ENCODE measurements around the gene SF3A2. TPM values are rescaled to one million over a fixed set of nuclear protein-coding genes. Genes with fewer than 3 reads are reported as not detected.

SF3A2 gene
- total and polyA plus RNA-seq, 3 donors from 2014 or later = 102 to 122 (median 117) TPM

DNA sequence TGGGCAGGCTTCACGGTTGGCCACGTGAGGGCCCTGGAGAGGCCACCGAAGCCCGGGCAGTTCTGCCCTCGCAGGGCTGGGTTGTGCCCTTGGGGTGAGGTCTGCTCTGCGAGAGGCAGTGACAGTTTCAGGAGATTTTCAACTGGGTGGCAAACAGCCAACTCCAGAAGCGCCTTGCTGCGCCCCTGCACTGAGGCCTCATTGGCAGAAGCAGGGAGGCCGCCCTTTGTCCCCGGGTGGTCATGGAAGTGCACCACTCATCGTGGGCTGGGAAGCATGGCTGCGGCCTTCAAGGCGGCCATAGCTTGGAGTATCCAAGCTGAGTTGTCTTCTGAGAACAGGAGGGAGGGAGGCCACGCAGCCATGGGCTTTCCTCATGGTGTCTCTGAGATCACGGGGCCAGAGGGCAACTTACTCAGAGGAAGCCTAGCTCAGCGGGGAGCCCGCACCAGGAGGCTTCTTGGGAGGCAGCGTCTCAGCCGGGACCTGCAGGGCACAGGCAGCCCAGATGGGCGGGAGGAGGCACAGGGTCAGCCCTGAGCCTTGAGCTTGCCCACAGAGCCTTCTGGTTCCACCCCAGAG, 15.3 kb upstream of the SF3A2 start:
- Histone ChIP-seq H3K36me3 (ENCODE audit: low read depth, missing control alignments) (no peaks in the 10 kb centered on the region), H3K4me3 (no peak overlapping the region), H3K27ac (peak overlapping the region; percentile 5 to 41), H3K4me1 (peaks cover 16% of the 10 kb centered on the region), H3K9me3 (no peaks in the 10 kb centered on the region), H3K27me3 (no peaks in the 10 kb centered on the region)
- DNase-seq = peak; percentile 67
- 62 to 66% methylated on average over 13 to 20 of the region's 20 CpGs for WGBS, 2 donors
- intact Hi-C loops (cut with DNase I; ENCODE audit: low total_unique reads) = no loop called here
- TF ChIP-seq POLR2A (IDR thresholded peaks at IDR 0.05) = no peak
- TF ChIP-seq, protein P1, sequence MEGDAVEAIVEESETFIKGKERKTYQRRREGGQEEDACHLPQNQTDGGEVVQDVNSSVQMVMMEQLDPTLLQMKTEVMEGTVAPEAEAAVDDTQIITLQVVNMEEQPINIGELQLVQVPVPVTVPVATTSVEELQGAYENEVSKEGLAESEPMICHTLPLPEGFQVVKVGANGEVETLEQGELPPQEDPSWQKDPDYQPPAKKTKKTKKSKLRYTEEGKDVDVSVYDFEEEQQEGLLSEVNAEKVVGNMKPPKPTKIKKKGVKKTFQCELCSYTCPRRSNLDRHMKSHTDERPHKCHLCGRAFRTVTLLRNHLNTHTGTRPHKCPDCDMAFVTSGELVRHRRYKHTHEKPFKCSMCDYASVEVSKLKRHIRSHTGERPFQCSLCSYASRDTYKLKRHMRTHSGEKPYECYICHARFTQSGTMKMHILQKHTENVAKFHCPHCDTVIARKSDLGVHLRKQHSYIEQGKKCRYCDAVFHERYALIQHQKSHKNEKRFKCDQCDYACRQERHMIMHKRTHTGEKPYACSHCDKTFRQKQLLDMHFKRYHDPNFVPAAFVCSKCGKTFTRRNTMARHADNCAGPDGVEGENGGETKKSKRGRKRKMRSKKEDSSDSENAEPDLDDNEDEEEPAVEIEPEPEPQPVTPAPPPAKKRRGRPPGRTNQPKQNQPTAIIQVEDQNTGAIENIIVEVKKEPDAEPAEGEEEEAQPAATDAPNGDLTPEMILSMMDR (IDR thresholded peaks at IDR 0.05) = no peak

DNA sequence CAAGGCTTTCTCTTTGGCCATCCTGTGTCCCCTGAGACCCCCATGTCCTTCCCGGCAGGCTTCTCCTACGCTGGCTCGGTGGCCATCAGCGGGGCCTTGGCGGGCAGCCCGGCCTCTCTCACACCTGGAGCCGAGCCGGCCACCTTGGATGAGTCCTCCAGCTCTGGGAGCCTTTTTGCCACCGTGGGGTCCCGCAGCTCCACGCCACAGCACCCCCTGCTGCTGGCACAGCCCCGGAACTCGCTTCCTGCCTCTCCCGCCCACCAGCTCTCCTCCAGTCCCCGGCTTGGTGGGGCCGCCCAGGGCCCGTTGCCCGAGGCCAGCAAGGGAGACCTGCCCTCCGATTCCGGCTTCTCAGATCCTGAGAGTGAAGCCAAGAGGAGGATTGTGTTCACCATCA, 14.7 kb upstream of the SF3A2 start:
- DNase-seq = no peak
- H3K27ac ChIP-seq = peak overlapping the region; percentile 5 to 41
- peaks cover 16% of the 10 kb centered on the region for H3K4me1 ChIP-seq
- no peaks in the 10 kb centered on the region for H3K9me3 ChIP-seq
- 53 to 56% methylated on average over 11 to 12 of the region's 20 CpGs for WGBS, 2 donors
- H3K27me3 ChIP-seq = no peaks in the 10 kb centered on the region
- intact Hi-C loops (cut with DNase I; ENCODE audit: low total_unique reads) = no loop called here
- no peak for TF ChIP-seq POLR2A (IDR thresholded peaks at IDR 0.05)
- TF ChIP-seq, protein P1 (IDR thresholded peaks at IDR 0.05) = peak in 1 of 3 experiments; percentile 13
- no peak overlapping the region for H3K4me3 ChIP-seq
- no peaks in the 10 kb centered on the region for H3K36me3 ChIP-seq (ENCODE audit: low read depth, missing control alignments)

DNA sequence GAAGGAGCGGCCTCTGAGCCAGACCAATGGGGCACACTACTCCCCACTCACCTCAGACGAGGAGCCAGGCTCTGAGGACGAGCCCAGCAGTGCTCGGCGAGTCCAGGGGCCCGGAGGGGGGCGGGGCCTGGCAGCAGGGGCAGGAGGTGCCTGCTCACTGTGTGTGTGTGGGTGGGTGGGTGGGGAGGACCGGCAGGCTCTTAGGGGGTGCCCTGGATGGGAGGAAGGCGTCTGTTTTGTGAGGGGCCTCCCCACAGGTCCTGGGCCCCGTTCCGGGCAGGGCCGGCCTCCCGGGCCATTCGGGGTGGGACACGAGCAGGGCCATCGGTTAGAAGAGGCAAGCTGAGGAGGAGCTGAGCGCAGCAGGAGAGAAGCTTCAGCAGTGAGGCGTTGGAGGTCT, 13.2 kb upstream of the SF3A2 start:
- intact Hi-C loops (cut with DNase I; ENCODE audit: low total_unique reads) = no loop called here
- no peak for TF ChIP-seq POLR2A (IDR thresholded peaks at IDR 0.05)
- TF ChIP-seq, protein P1 (IDR thresholded peaks at IDR 0.05) = no peak

DNA sequence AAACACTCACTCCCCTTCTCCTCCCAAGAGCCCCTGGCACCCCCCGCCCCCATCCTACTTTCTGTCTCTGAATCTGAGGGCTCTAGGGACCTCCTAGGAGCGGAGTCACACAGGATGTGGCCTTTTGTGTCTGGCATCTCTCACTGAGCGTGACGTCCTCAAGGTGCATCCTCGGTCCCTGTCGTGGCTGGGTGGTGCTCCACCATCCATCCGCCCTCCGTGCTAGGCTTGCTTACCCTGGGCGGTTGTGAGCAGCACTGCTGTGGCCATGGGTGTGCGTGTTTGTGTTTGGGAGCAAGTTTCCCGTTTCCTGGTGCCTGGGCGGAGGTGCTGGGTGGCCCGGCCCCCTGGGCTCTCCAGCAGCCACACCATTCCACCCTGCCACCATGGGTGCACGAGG, 12.7 kb upstream of the SF3A2 start:
- Histone ChIP-seq H3K4me3 (no peak overlapping the region), H3K27me3 (no peaks in the 10 kb centered on the region), H3K9me3 (no peaks in the 10 kb centered on the region), H3K27ac (no peak overlapping the region), H3K4me1 (peaks cover 16% of the 10 kb centered on the region), H3K36me3 (ENCODE audit: low read depth, missing control alignments) (no peaks in the 10 kb centered on the region)
- no peak for DNase-seq
- 93 to 96% methylated on average over 14 of the region's 14 CpGs for WGBS, 2 donors
- intact Hi-C loops (cut with DNase I; ENCODE audit: low total_unique reads) = no loop called here
- TF ChIP-seq POLR2A (IDR thresholded peaks at IDR 0.05) = no peak
- TF ChIP-seq, protein P1 (IDR thresholded peaks at IDR 0.05) = no peak

More for the DNA sequence above, 13.2 kb upstream of the SF3A2 start:
- DNase-seq = no peak
- H3K27me3 ChIP-seq = no peaks in the 10 kb centered on the region
- H3K9me3 ChIP-seq = no peaks in the 10 kb centered on the region
- H3K4me3 ChIP-seq = no peak overlapping the region
- no peaks in the 10 kb centered on the region for H3K36me3 ChIP-seq (ENCODE audit: low read depth, missing control alignments)
- 86 to 89% methylated on average over 13 to 18 of the region's 18 CpGs for WGBS, 2 donors
- no peak overlapping the region for H3K27ac ChIP-seq
- H3K4me1 ChIP-seq = peaks cover 16% of the 10 kb centered on the region

DNA sequence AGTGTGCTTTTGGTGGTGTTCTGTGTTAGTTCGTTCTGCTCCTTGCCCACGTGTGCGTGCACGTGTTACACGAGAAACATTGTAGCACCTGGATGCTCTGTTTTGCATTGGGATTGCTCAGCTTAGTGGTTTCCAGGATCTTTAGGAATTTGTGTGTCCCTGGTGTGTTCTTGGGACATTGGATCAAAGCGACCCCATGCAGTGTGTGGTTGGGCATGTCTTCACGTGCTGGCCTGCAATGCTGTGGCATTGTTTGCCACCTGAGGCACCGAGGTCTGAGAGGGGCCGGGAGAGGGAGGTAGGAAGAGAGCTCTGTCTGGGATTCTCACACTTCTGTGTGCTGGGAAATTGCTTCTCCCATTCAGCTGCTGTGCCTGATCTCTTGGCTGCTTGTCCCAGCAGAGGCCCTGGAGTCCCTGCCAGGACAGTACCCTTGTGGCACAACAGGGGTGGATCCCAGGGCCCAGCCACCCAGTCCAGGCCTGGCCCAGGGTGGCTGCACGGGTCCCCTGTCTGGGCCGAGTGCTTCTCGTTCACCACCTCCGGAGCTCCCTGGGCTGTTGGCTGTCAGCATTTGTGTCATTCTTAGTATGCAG, 11.8 kb upstream of the SF3A2 start:
- H3K4me1 ChIP-seq = peaks cover 16% of the 10 kb centered on the region
- no peaks in the 10 kb centered on the region for H3K9me3 ChIP-seq
- 78 to 79% methylated on average over 13 of the region's 13 CpGs for WGBS, 2 donors
- intact Hi-C loops (cut with DNase I; ENCODE audit: low total_unique reads) = no loop called here
- H3K27me3 ChIP-seq = no peaks in the 10 kb centered on the region
- TF ChIP-seq, protein P1 (IDR thresholded peaks at IDR 0.05) = no peak
- no peak for TF ChIP-seq POLR2A (IDR thresholded peaks at IDR 0.05)
- no peak overlapping the region for H3K27ac ChIP-seq
- H3K4me3 ChIP-seq = no peak overlapping the region
- DNase-seq = no peak
- no peaks in the 10 kb centered on the region for H3K36me3 ChIP-seq (ENCODE audit: low read depth, missing control alignments)
